SK-N-SH treated with all-trans-retinoic acid at 6 μM for 48 hours (cell line): Measurements from ENCODE around the gene SRPK2.

Experiments
- ATAC-seq: fragments of 200-7000 bp; cut with Tn5 transposase; 3 replicates; pipeline ENCODE4 v1.9.1; 2020; ENCODE audit warnings: mild to moderate bottlenecking, moderate library complexity
- ARNTL ChIP-seq: fragments of 450-650 bp; formaldehyde crosslinking; IDR thresholded peaks from 2 replicates; pipeline ENCODE4 v1.5.0; 2020; ENCODE audit warnings: low read depth, mild to moderate bottlenecking, moderate library complexity, borderline replicate concordance
- CSDC2 ChIP-seq: fragments of 250-450 bp; sonication (Bioruptor Pico); IDR thresholded peaks from 2 replicates; pipeline ENCODE4 v1.5.0; 2020; ENCODE audit warnings: mild to moderate bottlenecking, moderate library complexity
- ESRRG ChIP-seq: fragments of 250-450 bp; sonication (Bioruptor Pico); IDR thresholded peaks from 2 replicates; pipeline ENCODE4 v1.6.1; 2021; ENCODE audit warnings: mild to moderate bottlenecking
- GLIS3 ChIP-seq: fragments of 250-450 bp; sonication (Bioruptor Pico); IDR thresholded peaks from 2 replicates; pipeline ENCODE4 v1.5.0; 2020; ENCODE audit warnings: mild to moderate bottlenecking, moderate library complexity
- ISL1 ChIP-seq: fragments of 250-450 bp; sonication (Bioruptor Pico); IDR thresholded peaks from 2 replicates; pipeline ENCODE4 v2.1.2; 2022; ENCODE audit warnings: mild to moderate bottlenecking, moderate library complexity
- OSR1 ChIP-seq: fragments of 250-450 bp; sonication (Bioruptor Pico); IDR thresholded peaks from 2 replicates; pipeline ENCODE4 v1.8.0; 2022; ENCODE audit warnings: moderate library complexity, mild to moderate bottlenecking, inconsistent platforms
- POU6F1 ChIP-seq: fragments of 250-450 bp; sonication (Bioruptor Pico); IDR thresholded peaks from 2 replicates; pipeline ENCODE4 v1.8.0; 2021; ENCODE audit warnings: low read depth, mild to moderate bottlenecking, moderate library complexity, borderline replicate concordance
- SNAI2 ChIP-seq: fragments of 250-450 bp; sonication (Bioruptor Pico); IDR thresholded peaks from 2 replicates; pipeline ENCODE4 v1.5.0; 2020; ENCODE audit warnings: mild to moderate bottlenecking, moderate library complexity
- TCF4 ChIP-seq: fragments of 250-450 bp; sonication (Bioruptor Pico); IDR thresholded peaks from 2 replicates; pipeline ENCODE4 v1.8.0; 2021; ENCODE audit warnings: mild to moderate bottlenecking, moderate library complexity, borderline replicate concordance
- TOX ChIP-seq: fragments of 250-450 bp; sonication (Bioruptor Pico); IDR thresholded peaks from 2 replicates; pipeline ENCODE4 v1.8.0; 2021; ENCODE audit warnings: mild to moderate bottlenecking, moderate library complexity, borderline replicate concordance
- ZC3H10 ChIP-seq: fragments of 250-450 bp; sonication (Bioruptor Pico); IDR thresholded peaks from 2 replicates; pipeline ENCODE4 v1.5.1; 2021; ENCODE audit warnings: mild to moderate bottlenecking, moderate library complexity
- ZFP3 ChIP-seq: fragments of 250-450 bp; sonication (Bioruptor Pico); IDR thresholded peaks from 2 replicates; pipeline ENCODE4 v1.5.0; 2020; ENCODE audit warnings: mild to moderate bottlenecking, moderate library complexity
- ZFP30 ChIP-seq: fragments of 450-650 bp; formaldehyde crosslinking; IDR thresholded peaks from 2 replicates; pipeline ENCODE4 v1.5.0; 2022; ENCODE audit warnings: mild to moderate bottlenecking, moderate library complexity
- ZNF565 ChIP-seq: fragments of 450-650 bp; formaldehyde crosslinking; conservative IDR thresholded peaks from 2 replicates; pipeline ENCODE4 v1.5.0; 2020; ENCODE audit warnings: low read depth, mild to moderate bottlenecking, moderate library complexity
- ZNF70 ChIP-seq: fragments of 450-650 bp; formaldehyde crosslinking; IDR thresholded peaks from 2 replicates; pipeline ENCODE4 v1.5.0; 2020; ENCODE audit warnings: mild to moderate bottlenecking, moderate library complexity
- ZNF8 ChIP-seq: fragments of 450-650 bp; formaldehyde crosslinking; IDR thresholded peaks from 2 replicates; pipeline ENCODE4 v1.5.0; 2020; ENCODE audit warnings: mild to moderate bottlenecking, moderate library complexity
- TF ChIP-seq, protein P1 (sequence below): fragments of 250-450 bp; sonication (Bioruptor Pico); IDR thresholded peaks from 2 replicates; pipeline ENCODE4 v1.8.0; 2020; ENCODE audit warnings: mild to moderate bottlenecking, moderate library complexity, borderline replicate concordance
- TF ChIP-seq, protein P2 (sequence below): fragments of 250-450 bp; sonication (Bioruptor Pico); IDR thresholded peaks from 2 replicates; pipeline ENCODE4 v1.5.1; 2021; ENCODE audit warnings: mild to moderate bottlenecking, moderate library complexity

Gene SRPK2

DNA sequence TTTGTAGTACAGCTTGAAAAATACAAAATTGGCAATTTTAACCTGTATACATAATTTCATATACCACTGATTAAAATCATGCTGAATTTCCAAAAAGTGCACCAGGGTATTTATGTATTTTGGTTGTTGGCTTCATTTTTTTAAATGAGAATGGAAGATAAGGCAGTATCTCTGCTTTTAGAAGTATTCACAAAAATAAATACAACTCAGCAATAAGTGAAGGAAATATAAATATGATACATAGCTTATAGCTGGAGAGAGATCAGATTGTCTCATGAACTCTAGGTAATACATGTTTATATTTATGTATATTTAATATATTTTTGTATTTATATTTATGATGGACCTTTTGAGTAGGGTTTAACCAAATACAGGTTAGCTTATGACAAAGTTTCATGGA lies 293.8 kb downstream of the SRPK2 start:
- no peak for TF ChIP-seq ZNF565
- TF ChIP-seq GLIS3 (CRISPR knock-in tag), result no peak
- no peak for TF ChIP-seq ZFP3 (CRISPR knock-in tag)
- TF ChIP-seq OSR1 (CRISPR knock-in tag), result no peak
- no peak for TF ChIP-seq ISL1 (CRISPR knock-in tag)
- no peak for TF ChIP-seq SNAI2 (CRISPR knock-in tag)
- no peak for TF ChIP-seq TOX (CRISPR knock-in tag)
- no peak for ATAC-seq

- TF ChIP-seq POU6F1 (CRISPR knock-in tag), result no peak
- TF ChIP-seq, protein P1, sequence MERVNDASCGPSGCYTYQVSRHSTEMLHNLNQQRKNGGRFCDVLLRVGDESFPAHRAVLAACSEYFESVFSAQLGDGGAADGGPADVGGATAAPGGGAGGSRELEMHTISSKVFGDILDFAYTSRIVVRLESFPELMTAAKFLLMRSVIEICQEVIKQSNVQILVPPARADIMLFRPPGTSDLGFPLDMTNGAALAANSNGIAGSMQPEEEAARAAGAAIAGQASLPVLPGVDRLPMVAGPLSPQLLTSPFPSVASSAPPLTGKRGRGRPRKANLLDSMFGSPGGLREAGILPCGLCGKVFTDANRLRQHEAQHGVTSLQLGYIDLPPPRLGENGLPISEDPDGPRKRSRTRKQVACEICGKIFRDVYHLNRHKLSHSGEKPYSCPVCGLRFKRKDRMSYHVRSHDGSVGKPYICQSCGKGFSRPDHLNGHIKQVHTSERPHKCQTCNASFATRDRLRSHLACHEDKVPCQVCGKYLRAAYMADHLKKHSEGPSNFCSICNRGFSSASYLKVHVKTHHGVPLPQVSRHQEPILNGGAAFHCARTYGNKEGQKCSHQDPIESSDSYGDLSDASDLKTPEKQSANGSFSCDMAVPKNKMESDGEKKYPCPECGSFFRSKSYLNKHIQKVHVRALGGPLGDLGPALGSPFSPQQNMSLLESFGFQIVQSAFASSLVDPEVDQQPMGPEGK, result no peak
- TF ChIP-seq ESRRG (CRISPR knock-in tag), result no peak
- no peak for TF ChIP-seq ZC3H10 (CRISPR knock-in tag)
These were observed 300.3 kb downstream of the SRPK2 start for GRCh38 chr7:105088456-105088855.

GRCh38 chr7:105087981-105088380 lies 300.7 kb downstream of the SRPK2 start:
- ATAC-seq, result no peak
- TF ChIP-seq, protein P1, result no peak

More at GRCh38 chr7:105088456-105088855, 300.3 kb downstream of the SRPK2 start:
- ATAC-seq, result no peak; the same call in 2 of the 3 replicates

DNA sequence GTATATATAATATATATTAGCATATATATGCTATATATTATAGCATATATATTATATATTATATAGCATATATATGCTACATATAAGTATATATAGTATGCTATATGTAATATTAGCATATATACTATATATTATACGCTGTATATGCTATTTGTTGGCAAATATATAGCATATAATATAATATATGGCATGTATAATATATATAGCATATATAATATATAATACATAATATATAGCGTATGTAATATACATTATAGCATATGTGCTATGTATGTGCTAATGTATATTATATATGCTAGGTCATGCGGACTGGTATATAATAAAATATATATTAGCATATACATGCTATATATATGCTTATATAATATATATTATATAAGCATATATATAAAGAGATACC lies 301.9 kb downstream of the SRPK2 start:
- TF ChIP-seq, protein P2, sequence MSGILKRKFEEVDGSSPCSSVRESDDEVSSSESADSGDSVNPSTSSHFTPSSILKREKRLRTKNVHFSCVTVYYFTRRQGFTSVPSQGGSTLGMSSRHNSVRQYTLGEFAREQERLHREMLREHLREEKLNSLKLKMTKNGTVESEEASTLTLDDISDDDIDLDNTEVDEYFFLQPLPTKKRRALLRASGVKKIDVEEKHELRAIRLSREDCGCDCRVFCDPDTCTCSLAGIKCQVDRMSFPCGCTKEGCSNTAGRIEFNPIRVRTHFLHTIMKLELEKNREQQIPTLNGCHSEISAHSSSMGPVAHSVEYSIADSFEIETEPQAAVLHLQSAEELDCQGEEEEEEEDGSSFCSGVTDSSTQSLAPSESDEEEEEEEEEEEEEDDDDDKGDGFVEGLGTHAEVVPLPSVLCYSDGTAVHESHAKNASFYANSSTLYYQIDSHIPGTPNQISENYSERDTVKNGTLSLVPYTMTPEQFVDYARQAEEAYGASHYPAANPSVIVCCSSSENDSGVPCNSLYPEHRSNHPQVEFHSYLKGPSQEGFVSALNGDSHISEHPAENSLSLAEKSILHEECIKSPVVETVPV (CRISPR knock-in tag), result no peak
- TF ChIP-seq, protein P1, result no peak
- TF ChIP-seq ESRRG (CRISPR knock-in tag), result no peak
- no peak for TF ChIP-seq ZNF70 (CRISPR knock-in tag)
- no peak for TF ChIP-seq ZNF565
- TF ChIP-seq ZNF8 (CRISPR knock-in tag), result no peak
- TF ChIP-seq GLIS3 (CRISPR knock-in tag), result no peak
- TF ChIP-seq ZC3H10 (CRISPR knock-in tag), result no peak
- no peak for TF ChIP-seq TCF4 (CRISPR knock-in tag)
- TF ChIP-seq CSDC2, result no peak
- ATAC-seq, result no peak

DNA sequence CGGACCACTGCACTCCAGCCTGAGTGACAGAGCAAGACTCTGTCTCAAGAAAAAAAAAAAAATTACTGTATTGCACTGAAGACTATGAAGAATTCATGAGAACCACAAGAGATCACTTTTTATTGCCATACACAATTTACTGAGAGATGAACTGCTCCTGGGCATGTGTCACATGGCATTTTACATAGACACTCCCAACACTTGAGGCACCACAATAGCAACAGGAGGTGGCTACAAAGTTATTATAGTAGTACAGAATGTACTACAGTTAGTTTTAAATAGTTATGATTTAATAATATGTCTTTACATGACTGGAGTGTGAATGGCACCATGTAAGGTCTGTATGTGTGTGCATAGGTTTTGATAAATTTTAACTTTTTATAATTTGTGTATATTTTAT lies 304.1 kb downstream of the SRPK2 start:
- TF ChIP-seq TOX (CRISPR knock-in tag), result no peak
- TF ChIP-seq TCF4 (CRISPR knock-in tag), result no peak
- TF ChIP-seq ARNTL (CRISPR knock-in tag), result no peak
- TF ChIP-seq ZFP30, result no peak
- TF ChIP-seq SNAI2 (CRISPR knock-in tag), result no peak
- TF ChIP-seq, protein P2 (CRISPR knock-in tag), result no peak
- no peak for TF ChIP-seq POU6F1 (CRISPR knock-in tag)
- no peak for TF ChIP-seq ZNF8 (CRISPR knock-in tag)
- TF ChIP-seq ZFP3 (CRISPR knock-in tag), result no peak
- no peak for ATAC-seq
